ENCODE measurements around the gene SOX6.

DNA sequence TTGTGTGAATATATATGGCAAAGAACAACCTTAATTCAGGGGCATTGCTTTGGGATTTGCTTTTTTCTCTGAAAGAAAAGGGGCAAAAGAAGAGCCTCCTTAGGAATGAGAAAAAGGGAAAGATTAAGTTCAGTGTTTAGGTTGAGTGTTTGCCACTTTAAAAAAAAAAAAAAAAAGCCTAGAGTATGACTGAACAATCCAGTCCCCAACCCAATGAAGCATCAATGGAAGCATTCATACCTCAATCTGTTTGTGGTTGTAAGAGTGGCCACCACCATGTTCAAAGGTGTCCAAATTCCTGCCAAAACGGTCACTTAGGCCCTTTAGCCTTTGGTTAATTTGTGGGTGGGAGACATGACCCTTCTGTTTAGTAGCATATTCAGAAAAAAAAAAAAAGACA is 260.6 kb downstream of the SOX6 start:
- TF ChIP-seq POLR2A (IDR thresholded peaks at IDR 0.05) (no peak), EP300 (IDR thresholded peaks at IDR 0.05) (no peak)
- TF ChIP-seq, protein P1, sequence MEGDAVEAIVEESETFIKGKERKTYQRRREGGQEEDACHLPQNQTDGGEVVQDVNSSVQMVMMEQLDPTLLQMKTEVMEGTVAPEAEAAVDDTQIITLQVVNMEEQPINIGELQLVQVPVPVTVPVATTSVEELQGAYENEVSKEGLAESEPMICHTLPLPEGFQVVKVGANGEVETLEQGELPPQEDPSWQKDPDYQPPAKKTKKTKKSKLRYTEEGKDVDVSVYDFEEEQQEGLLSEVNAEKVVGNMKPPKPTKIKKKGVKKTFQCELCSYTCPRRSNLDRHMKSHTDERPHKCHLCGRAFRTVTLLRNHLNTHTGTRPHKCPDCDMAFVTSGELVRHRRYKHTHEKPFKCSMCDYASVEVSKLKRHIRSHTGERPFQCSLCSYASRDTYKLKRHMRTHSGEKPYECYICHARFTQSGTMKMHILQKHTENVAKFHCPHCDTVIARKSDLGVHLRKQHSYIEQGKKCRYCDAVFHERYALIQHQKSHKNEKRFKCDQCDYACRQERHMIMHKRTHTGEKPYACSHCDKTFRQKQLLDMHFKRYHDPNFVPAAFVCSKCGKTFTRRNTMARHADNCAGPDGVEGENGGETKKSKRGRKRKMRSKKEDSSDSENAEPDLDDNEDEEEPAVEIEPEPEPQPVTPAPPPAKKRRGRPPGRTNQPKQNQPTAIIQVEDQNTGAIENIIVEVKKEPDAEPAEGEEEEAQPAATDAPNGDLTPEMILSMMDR (IDR thresholded peaks at IDR 0.05): no peak
